GM23248 (cell line): ENCODE data around the gene GPR27. TPM values are rescaled to one million over a fixed set of nuclear protein-coding genes. Genes with fewer than 3 reads are reported as not detected.

Experiments
- DNase-seq: peaks from one replicate; pipeline ENCODE4 v3.0.0-alpha.2; 2015
- H2AFZ ChIP-seq: fragments of 200-600 bp; sonication (generic); 2 replicates; pipeline ENCODE4 v1.6.1; 2016; ENCODE audit warnings: antibody characterized with exemption
- H3F3A ChIP-seq: fragments of 200-600 bp; sonication (generic); 2 replicates; pipeline ENCODE4 v1.6.1; 2016; ENCODE audit warnings: mild to moderate bottlenecking, antibody characterized with exemption, mixed run types; ENCODE audit not compliant: insufficient read depth
- H3K27ac ChIP-seq: fragments of 200-600 bp; sonication (generic); 2 replicates; pipeline ENCODE4 v1.5.1; 2016; ENCODE audit warnings: mild to moderate bottlenecking
- H3K27me3 ChIP-seq: fragments of 200-600 bp; sonication (generic); replicated peaks from 2 replicates; pipeline ENCODE4 v1.6.1; 2016; ENCODE audit warnings: mild to moderate bottlenecking; ENCODE audit not compliant: insufficient read depth
- H3K36me3 ChIP-seq: fragments of 200-600 bp; sonication (generic); 2 replicates; pipeline ENCODE4 v1.6.1; 2016; ENCODE audit warnings: low read depth, mild to moderate bottlenecking
- H3K4me1 ChIP-seq: fragments of 200-600 bp; sonication (generic); 2 replicates; pipeline ENCODE4 v1.6.1; 2016; ENCODE audit warnings: mild to moderate bottlenecking; ENCODE audit not compliant: insufficient read depth
- H3K4me2 ChIP-seq: fragments of 200-600 bp; sonication (generic); one replicate; pipeline ENCODE4 v1.6.1; 2016; ENCODE audit warnings: mild to moderate bottlenecking; ENCODE audit not compliant: unreplicated experiment
- H3K4me3 ChIP-seq: fragments of 200-600 bp; sonication (generic); 2 replicates; pipeline ENCODE4 v1.5.1; 2016; ENCODE audit warnings: mild to moderate bottlenecking
- H3K79me2 ChIP-seq: fragments of 200-600 bp; sonication (generic); 2 replicates; pipeline ENCODE4 v1.6.1; 2016; ENCODE audit warnings: mild to moderate bottlenecking; ENCODE audit not compliant: insufficient read depth
- H3K9ac ChIP-seq: fragments of 200-600 bp; sonication (generic); 2 replicates; pipeline ENCODE4 v1.6.1; 2016; ENCODE audit warnings: mild to moderate bottlenecking
- H3K9me2 ChIP-seq: fragments of 200-600 bp; sonication (generic); 2 replicates; pipeline ENCODE4 v1.6.1; 2016; ENCODE audit warnings: mixed run types, mild to moderate bottlenecking, moderate library complexity; ENCODE audit not compliant: insufficient read depth
- H3K9me3 ChIP-seq: fragments of 200-600 bp; sonication (generic); one replicate; pipeline ENCODE4 v1.6.1; 2017; ENCODE audit warnings: low read depth
- H4K20me1 ChIP-seq: fragments of 200-600 bp; sonication (generic); 2 replicates; pipeline ENCODE4 v1.6.0; 2016; ENCODE audit not compliant: insufficient read depth
- EZH2 ChIP-seq: fragments of 200-600 bp; sonication (generic); IDR thresholded peaks from 2 replicates; pipeline ENCODE4 v1.6.1; 2018; ENCODE audit warnings: antibody characterized with exemption, mild to moderate bottlenecking; ENCODE audit not compliant: insufficient read depth, poor library complexity, severe bottlenecking
- EZH2phosphoT487 ChIP-seq: fragments of 200-600 bp; sonication (generic); IDR thresholded peaks from 2 replicates; pipeline ENCODE4 v1.6.1; 2018; ENCODE audit warnings: antibody characterized with exemption, moderate library complexity, mild to moderate bottlenecking, low read depth; ENCODE audit not compliant: insufficient read depth
- WGBS, 2 experiments: methylation state at CpG; one replicate each; pipeline ENCODE4 v1.1.6; 2015 to 2017; ENCODE audit warnings: low lambda C conversion rate in 2 of 2, low coverage in 1 of 2; ENCODE audit errors: missing lambda C conversion rate in 2 of 2; 5-methylcytosine and 5-hydroxymethylcytosine counted together
- in situ Hi-C: fragments of 300-500 bp; cut with MboI; formaldehyde crosslinking; loops from 2 replicates; pipeline ENCODE4 v1.15.0; 2020
- polyA plus RNA-seq: library from polyadenylated mRNA; unstranded; fragments of >200 nt; fragmentation: Nextera tagmentation; extraction: Ambion mirVana; gene quantifications from 2 replicates; pipeline ENCODE4 v1.2.1, GENCODE V29; 2016
- total RNA-seq: library from RNA; depleted of rRNA; stranded (reverse); fragments of >200 nt; shearing (Covaris generic); gene quantifications from 2 replicates; pipeline ENCODE4 v1.2.3, GENCODE V29; 2014

The GPR27 gene
- total and polyA plus RNA-seq, 2 experiments from 2014 or later: not detected

DNA sequence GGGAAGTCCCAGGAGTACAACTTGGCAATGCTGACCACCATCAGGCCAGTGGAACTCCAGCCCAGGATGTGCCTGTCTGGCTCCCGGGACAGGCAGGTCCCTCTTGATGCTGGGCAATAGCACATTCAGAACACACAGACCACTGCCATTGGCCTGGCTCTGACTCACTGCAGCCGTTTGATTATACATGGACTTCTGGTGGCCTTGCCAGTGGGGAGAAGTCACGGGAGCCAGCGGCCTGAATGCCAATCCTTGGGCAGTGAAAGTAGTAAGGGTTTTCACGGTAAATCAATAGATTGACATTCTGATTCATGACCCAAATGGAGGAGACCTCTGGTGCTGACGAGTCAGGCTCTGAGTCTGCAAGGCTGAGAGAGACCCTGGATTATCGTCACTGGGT is 43.8 kb downstream of the GPR27 start:
- no peaks in the 10 kb centered on the region for H4K20me1 ChIP-seq
- no peak overlapping the region for H3K9ac ChIP-seq
- H3K4me2 ChIP-seq: no peak overlapping the region
- DNase-seq: no peak
- no peak overlapping the region for H3K27ac ChIP-seq
- H3K79me2 ChIP-seq: no peaks in the 10 kb centered on the region
- H3K9me2 ChIP-seq: no peaks in the 10 kb centered on the region
- H3K4me1 ChIP-seq: no peaks in the 10 kb centered on the region
- H3K36me3 ChIP-seq: no peaks in the 10 kb centered on the region
- no peak overlapping the region for H3K4me3 ChIP-seq
- 71 to 72% methylated on average over 7 of the region's 7 CpGs for WGBS, 2 experiments
- peaks cover 79% of the 10 kb centered on the region for H3K27me3 ChIP-seq
- H3K9me3 ChIP-seq: no peaks in the 10 kb centered on the region
- in situ Hi-C loops: no loop called here
- no peaks in the 10 kb centered on the region for H3F3A ChIP-seq
- TF ChIP-seq EZH2phosphoT487 (no peak), EZH2 (no peak)
- H2AFZ ChIP-seq: no peak overlapping the region

GRCh38 chr3:71800023-71800422 is 46.4 kb downstream of the GPR27 start:
- in situ Hi-C loops: no loop called here

DNA sequence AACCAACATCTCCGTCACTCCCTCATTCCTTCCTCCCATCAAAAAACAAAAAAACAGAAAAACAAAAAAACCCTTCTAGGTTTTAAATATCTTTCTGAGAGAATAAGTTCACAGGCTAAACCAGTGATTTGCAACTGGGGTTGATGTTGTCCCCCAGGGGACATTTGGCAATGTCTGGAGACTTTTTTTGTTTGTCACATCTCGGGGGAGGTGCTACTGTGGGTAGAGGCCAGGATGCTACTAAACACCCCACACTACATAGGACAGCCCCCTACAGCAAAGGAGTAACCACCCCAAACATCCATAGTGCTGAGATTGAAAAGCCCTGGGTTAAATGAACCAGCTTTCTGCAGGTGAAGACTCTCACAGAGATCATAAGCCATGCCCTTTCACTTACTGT is 48.3 kb downstream of the GPR27 start:
- Histone ChIP-seq H3K4me3 (no peak overlapping the region), H3K27ac (no peak overlapping the region), H3K4me2 (no peak overlapping the region), H2AFZ (no peak overlapping the region), H4K20me1 (no peaks in the 10 kb centered on the region), H3K9ac (no peak overlapping the region), H3K4me1 (no peaks in the 10 kb centered on the region), H3K27me3 (peaks cover 54% of the 10 kb centered on the region), H3K9me3 (no peaks in the 10 kb centered on the region), H3K9me2 (no peaks in the 10 kb centered on the region), H3K79me2 (no peaks in the 10 kb centered on the region), H3F3A (no peaks in the 10 kb centered on the region), H3K36me3 (no peaks in the 10 kb centered on the region)
- in situ Hi-C loops: no loop called here
- DNase-seq: no peak
- WGBS, 2 experiments: 84 to 92% methylated on average over 2 of the region's 2 CpGs
- TF ChIP-seq EZH2 (no peak), EZH2phosphoT487 (no peak)

More at GRCh38 chr3:71800023-71800422, 46.4 kb downstream of the GPR27 start:
- Histone ChIP-seq H3K4me1 (no peaks in the 10 kb centered on the region), H3K4me3 (no peak overlapping the region), H3K9me3 (no peaks in the 10 kb centered on the region), H3K9me2 (no peaks in the 10 kb centered on the region), H3K9ac (no peak overlapping the region), H3F3A (no peaks in the 10 kb centered on the region), H3K27me3 (peaks cover 73% of the 10 kb centered on the region), H3K79me2 (no peaks in the 10 kb centered on the region), H4K20me1 (no peaks in the 10 kb centered on the region), H3K36me3 (no peaks in the 10 kb centered on the region), H3K27ac (no peak overlapping the region), H2AFZ (no peak overlapping the region), H3K4me2 (no peak overlapping the region)
- DNase-seq: no peak
- TF ChIP-seq EZH2phosphoT487: no peak
- no peak for TF ChIP-seq EZH2
- 38 to 41% methylated on average over 3 of the region's 3 CpGs for WGBS, 2 experiments

GRCh38 chr3:71803248-71803647 is 49.6 kb downstream of the GPR27 start:
- H3K36me3 ChIP-seq: no peaks in the 10 kb centered on the region

GRCh38 chr3:71805199-71805598 is 51.5 kb downstream of the GPR27 start:
- H2AFZ ChIP-seq: no peak overlapping the region
- H3K36me3 ChIP-seq: no peaks in the 10 kb centered on the region
- H4K20me1 ChIP-seq: no peaks in the 10 kb centered on the region
- no peaks in the 10 kb centered on the region for H3K79me2 ChIP-seq
- H3K4me2 ChIP-seq: no peak overlapping the region
- DNase-seq: no peak
- no peaks in the 10 kb centered on the region for H3K4me1 ChIP-seq
- H3K9me3 ChIP-seq: no peaks in the 10 kb centered on the region
- H3K4me3 ChIP-seq: no peak overlapping the region
- in situ Hi-C loops: no loop called here
- no peak for TF ChIP-seq EZH2
- no peak for TF ChIP-seq EZH2phosphoT487
- H3K9me2 ChIP-seq: no peaks in the 10 kb centered on the region
- no peak overlapping the region for H3K27ac ChIP-seq
- 43 to 51% methylated on average over 3 of the region's 3 CpGs for WGBS, 2 experiments
- no peak overlapping the region for H3K9ac ChIP-seq
- H3F3A ChIP-seq: no peaks in the 10 kb centered on the region
- peaks cover 40% of the 10 kb centered on the region for H3K27me3 ChIP-seq

More at GRCh38 chr3:71803248-71803647, 49.6 kb downstream of the GPR27 start:
- peaks cover 50% of the 10 kb centered on the region for H3K27me3 ChIP-seq
- H3K4me3 ChIP-seq: no peak overlapping the region
- no peaks in the 10 kb centered on the region for H3K79me2 ChIP-seq
- H3K4me1 ChIP-seq: no peaks in the 10 kb centered on the region
- in situ Hi-C loops: no loop called here
- no peak for TF ChIP-seq EZH2phosphoT487
- no peak for TF ChIP-seq EZH2
- no peak for DNase-seq
- no peaks in the 10 kb centered on the region for H3K9me2 ChIP-seq
- no peak overlapping the region for H3K4me2 ChIP-seq
- no peak overlapping the region for H3K9ac ChIP-seq
- H3K9me3 ChIP-seq: no peaks in the 10 kb centered on the region
- H3F3A ChIP-seq: no peaks in the 10 kb centered on the region
- H4K20me1 ChIP-seq: no peaks in the 10 kb centered on the region
- H3K27ac ChIP-seq: no peak overlapping the region
- no peak overlapping the region for H2AFZ ChIP-seq
- 23 to 33% methylated on average over 3 of the region's 3 CpGs for WGBS, 2 experiments
